HFF-Myc (cell line): Measurements from ENCODE around the gene KRT9.

Experiments used
- DNase-seq: peaks from one replicate; pipeline ENCODE4 v3.0.0-alpha.2; 2011; ENCODE audit warnings: low read depth; ENCODE audit errors: extremely low read depth
- H3K4me3 ChIP-seq: replicated peaks from 2 replicates; pipeline ENCODE4 v1.5.1; 2011; ENCODE audit warnings: low read depth, mild to moderate bottlenecking, control low read depth, low read length
- TF ChIP-seq, protein P1 (sequence below): IDR thresholded peaks from 2 replicates; pipeline ENCODE4 v1.5.1; 2012; ENCODE audit warnings: mild to moderate bottlenecking, low read depth, low read length, control low read depth; ENCODE audit errors: missing control alignments

KRT9 gene

DNA sequence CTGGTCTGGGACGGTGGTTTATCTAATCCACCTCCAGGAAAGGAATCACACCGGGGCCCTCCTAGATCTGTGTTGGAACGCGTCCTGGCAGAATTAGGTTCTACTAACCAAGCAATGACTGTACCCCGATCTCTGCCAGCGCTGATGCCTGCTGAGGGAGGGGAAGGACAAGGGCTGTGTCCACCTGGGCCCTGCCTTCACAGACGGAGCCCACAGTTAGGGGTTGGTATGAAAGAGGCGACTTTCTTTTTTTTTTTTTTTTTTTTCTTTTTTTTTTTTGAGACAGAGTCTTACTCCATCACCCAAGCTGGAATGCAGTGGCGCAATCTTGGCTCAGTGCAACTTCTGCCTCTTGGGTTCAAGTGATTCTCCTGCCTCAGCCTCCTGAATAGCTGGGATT is 33.9 kb downstream of the KRT9 start:
- no peak overlapping the region for H3K4me3 ChIP-seq
- no peak for DNase-seq
- TF ChIP-seq, protein P1, sequence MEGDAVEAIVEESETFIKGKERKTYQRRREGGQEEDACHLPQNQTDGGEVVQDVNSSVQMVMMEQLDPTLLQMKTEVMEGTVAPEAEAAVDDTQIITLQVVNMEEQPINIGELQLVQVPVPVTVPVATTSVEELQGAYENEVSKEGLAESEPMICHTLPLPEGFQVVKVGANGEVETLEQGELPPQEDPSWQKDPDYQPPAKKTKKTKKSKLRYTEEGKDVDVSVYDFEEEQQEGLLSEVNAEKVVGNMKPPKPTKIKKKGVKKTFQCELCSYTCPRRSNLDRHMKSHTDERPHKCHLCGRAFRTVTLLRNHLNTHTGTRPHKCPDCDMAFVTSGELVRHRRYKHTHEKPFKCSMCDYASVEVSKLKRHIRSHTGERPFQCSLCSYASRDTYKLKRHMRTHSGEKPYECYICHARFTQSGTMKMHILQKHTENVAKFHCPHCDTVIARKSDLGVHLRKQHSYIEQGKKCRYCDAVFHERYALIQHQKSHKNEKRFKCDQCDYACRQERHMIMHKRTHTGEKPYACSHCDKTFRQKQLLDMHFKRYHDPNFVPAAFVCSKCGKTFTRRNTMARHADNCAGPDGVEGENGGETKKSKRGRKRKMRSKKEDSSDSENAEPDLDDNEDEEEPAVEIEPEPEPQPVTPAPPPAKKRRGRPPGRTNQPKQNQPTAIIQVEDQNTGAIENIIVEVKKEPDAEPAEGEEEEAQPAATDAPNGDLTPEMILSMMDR, result no peak

DNA sequence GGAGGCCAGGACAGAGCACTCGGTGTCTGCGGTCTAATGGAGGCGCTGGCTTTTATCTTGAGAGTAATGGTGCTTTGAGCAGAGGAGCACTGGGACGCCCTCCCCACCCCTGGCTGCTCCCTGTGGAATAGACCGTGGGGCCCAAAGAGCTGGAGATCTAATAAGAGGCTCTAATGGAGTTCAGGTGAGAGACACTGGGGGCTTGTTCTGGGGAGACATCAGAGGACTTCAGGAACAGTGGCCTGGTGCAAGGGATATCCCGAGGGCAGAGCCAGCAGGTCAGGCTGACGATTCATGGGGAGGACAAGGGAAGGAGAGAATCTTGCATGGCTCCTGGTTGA is 34.3 kb downstream of the KRT9 start:
- no peak overlapping the region for H3K4me3 ChIP-seq
- TF ChIP-seq, protein P1, result no peak
- no peak for DNase-seq

DNA sequence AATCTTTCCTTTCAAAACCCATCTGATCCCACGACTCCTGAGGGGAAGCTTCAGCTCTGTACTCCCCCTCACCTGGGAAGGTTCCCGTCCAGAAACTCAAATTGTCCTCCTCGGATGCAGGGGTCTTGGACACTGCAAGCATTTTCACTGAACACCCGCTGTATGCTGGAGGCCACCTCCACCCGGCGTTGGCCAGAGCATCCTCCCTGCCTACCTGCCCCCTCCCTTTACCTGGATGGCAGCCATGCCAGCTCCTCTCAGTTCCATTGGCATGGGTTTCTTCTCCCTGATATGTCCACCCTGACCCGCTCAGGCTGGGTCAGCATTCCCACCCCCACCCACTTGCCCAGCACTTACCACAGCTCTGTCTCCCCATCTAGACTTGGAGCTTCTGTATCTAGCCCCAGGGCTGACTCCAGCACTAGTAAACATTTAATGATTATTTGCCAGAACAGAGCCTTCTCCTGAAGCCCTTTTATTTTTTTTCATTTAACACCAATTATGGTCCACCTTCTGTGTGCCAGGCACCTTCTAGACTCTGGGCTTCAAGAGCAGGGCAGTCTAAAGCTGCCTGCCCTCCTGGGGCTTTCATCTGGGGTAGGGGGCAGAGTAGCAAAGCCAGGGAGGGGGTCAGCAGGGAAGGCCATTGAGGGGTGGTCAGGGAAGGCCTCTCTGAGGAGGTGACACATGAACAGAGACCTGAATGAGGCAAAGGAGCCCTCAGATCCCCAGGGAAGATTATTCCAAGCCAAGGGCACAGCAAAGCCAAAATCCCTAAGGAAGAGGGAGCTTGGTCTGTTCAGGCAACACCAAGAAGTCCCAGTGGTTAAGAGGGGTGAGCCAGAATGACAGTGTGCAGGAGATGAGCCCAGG is 34.9 kb downstream of the KRT9 start:
- no peak for DNase-seq
- TF ChIP-seq, protein P1, result no peak
- no peak overlapping the region for H3K4me3 ChIP-seq

DNA sequence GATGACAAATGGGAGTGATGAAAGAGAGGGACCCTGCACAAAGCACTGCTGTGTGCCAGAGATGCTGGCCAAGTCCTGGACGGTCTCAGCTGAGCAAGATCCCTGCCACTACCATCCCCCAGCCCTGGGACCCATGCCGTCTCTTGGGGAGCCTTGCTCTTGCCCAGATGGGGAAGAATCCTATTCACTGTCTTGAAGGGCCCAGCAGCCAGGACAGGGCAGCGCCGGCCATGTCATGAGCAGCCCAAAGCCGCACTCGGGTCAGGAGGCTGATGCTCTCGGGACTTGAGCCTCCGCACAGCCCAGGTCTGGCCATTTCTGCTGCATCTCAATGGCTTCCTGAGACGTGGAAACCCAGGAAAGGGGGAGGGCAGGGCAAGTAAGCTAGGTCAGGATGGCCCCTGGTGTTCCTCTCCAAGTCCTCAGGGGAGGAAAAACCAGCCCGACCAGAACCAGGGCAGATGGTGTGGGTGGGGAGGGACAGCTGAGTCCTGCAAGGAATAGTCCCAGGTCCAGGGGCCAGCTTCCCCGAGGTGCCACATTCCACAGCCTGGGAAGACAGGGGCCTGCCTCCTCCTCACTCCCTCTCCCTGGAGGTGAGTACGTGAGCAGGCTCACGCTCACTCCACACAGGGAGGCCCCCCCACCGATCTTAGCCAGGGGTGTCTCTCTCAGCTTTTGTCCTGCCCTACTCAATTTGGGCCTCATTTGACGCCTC is 35.9 kb downstream of the KRT9 start:
- TF ChIP-seq, protein P1, result no peak
- no peak for DNase-seq
- no peak overlapping the region for H3K4me3 ChIP-seq

DNA sequence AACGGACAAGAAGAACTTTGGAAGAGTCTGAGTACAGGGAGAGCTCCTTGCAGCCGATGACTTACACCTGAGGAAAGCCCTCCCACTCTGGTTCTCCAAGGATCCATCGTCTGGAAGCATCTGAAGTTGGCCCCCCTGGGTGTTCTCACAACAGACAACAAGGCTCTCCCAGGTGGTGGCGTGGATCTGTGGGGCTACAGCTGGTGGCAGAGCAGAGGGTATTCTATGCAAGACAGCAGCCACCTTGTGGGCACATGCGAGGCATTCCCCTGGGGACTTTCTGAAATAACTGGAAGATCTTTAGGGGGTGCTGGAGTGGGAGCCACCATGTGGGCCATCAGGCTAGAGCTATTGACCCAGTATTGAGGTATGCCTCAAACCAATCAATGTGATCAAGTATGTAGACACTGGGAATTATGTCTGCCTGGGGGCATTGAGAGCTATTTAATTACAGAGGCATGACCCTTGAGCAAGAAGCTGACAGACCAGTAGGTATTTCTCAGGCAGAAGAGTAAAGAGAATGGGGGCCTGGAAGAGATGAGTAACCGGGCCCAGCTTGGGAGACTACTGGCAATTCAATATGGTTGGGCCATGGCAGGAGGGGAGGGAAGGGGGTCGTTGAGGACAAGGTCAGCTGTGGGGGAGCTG is 36.8 kb downstream of the KRT9 start:
- DNase-seq, result no peak
- TF ChIP-seq, protein P1, result no peak

DNA sequence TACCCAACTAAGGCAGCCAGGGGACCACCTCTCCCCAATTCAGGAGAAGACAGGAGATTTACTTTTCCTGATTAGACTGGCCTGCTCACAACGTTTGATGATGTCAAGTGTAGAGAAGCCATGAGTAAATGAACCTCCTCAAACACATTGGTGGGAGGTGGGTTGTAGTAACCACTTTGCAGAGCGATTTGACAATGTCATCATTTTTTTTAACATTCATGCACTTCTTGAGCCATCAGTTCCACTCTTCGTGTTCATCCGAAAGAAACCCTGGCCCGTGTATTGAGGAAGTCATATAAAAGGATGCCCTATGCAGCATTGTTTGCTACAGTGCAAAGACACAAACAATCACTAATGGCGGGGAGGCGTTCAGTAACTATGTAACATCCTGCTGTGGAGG is 38.2 kb downstream of the KRT9 start:
- DNase-seq, result no peak
- no peak overlapping the region for H3K4me3 ChIP-seq
- TF ChIP-seq, protein P1, result no peak

More for the DNA sequence above, 36.8 kb downstream of the KRT9 start:
- no peak overlapping the region for H3K4me3 ChIP-seq
